GM10248 (cell line): ENCODE measurements around the gene UVRAG.
"Not testable (repeated sequence)": the region's sequence is repeated elsewhere in the genome, so short reads cannot be mapped to it uniquely, and the experiment has no call there.

ENCODE experiments used
- CTCF ChIA-PET: fragments of 300-600 bp; sonication (Branson Sonifier 250); formaldehyde crosslinking; extraction: SDS; loops from one replicate; lab custom pipeline; 2021; ENCODE audit warnings: antibody characterized with exemption; lab: Yijun Ruan, JAX
- POLR2A ChIA-PET: fragments of 350-650 bp; sonication (Branson Sonifier 250); formaldehyde crosslinking; extraction: SDS; loops from one replicate; lab custom pipeline; 2020; ENCODE audit warnings: antibody characterized with exemption; lab: Yijun Ruan, JAX
- DNase-seq: peaks from one replicate; pipeline ENCODE4 v3.0.0; 2012; ENCODE audit errors: extremely low spot score
- TF ChIP-seq, protein P1 (sequence below): IDR thresholded peaks from 2 replicates; pipeline ENCODE4 v1.5.1; 2012; ENCODE audit warnings: mild to moderate bottlenecking, low read depth; ENCODE audit errors: extremely low read depth, missing control alignments, control extremely low read depth

UVRAG gene

DNA sequence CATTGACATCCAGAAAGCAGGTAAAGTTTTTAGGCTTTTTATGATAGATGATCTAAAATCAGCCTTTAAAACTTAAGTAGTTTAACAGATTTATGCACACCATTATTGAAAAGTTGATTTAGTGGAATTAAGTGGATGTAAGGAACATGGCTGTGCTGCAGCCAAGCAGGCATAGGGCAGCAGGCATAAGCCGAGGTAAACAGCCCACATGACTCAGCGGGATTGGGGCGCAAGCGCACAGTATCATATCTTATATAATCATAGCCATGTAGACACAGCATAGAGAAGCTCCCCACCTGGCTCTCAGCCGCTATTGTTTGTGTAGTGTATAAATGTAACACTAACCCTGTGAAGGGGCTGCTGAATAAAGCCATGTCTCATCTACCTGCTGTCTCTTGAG lies 233.8 kb downstream of the UVRAG start:
- TF ChIP-seq, protein P1, sequence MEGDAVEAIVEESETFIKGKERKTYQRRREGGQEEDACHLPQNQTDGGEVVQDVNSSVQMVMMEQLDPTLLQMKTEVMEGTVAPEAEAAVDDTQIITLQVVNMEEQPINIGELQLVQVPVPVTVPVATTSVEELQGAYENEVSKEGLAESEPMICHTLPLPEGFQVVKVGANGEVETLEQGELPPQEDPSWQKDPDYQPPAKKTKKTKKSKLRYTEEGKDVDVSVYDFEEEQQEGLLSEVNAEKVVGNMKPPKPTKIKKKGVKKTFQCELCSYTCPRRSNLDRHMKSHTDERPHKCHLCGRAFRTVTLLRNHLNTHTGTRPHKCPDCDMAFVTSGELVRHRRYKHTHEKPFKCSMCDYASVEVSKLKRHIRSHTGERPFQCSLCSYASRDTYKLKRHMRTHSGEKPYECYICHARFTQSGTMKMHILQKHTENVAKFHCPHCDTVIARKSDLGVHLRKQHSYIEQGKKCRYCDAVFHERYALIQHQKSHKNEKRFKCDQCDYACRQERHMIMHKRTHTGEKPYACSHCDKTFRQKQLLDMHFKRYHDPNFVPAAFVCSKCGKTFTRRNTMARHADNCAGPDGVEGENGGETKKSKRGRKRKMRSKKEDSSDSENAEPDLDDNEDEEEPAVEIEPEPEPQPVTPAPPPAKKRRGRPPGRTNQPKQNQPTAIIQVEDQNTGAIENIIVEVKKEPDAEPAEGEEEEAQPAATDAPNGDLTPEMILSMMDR: no peak
- no peak for DNase-seq
- ChIA-PET POLR2A (no interaction called here), CTCF (interaction anchor here (1.3 kb wide), 1 partner anchor 103 kb away, joined by 4 read pairs; no protein-coding TSS in a partner anchor)

DNA sequence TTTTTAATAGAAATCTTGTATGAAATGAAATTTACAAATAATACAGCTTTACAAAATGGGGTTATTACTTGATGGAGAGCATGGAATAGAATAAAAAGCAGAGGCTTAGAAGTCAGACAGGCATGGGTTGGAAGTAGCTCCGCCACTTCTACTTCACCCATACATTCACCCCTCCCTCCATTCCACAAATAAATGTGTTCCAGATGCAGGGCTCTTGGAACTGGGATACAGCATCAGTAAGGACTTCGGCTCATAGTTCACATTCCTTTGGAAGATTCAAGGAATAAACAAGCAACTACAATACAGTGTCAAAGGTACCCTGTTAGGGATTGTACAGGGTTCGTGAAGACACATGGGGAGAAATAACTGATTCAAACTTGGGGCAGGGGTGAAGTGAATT lies 234.5 kb downstream of the UVRAG start:
- TF ChIP-seq, protein P1: no peak
- ChIA-PET POLR2A (no interaction called here), CTCF (no interaction called here)
- no peak for DNase-seq

DNA sequence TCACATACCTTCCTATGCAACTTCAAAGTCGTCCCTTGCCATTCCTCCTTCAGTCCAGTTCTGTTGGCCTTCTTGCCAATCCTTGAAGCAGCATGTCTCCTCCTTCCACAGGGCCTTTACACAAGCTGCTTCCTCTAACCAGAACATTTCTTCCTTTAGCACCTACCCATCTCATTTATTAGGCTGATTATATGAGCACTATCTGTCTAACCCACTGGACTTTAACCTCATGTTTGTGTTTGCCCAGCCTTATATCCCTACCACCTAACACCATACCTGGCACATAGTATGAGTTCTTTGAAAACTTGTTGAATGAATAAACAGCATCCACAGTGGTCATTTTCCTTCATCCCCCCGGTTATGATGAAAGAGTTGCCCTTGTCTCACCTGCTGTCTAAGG lies 236.9 kb downstream of the UVRAG start:
- TF ChIP-seq, protein P1: no peak
- ChIA-PET CTCF (interaction anchor here (1.0 kb wide), 1 partner anchor 54 kb away, joined by 3 read pairs; no protein-coding TSS in a partner anchor), POLR2A (no interaction called here)
- no peak for DNase-seq

DNA sequence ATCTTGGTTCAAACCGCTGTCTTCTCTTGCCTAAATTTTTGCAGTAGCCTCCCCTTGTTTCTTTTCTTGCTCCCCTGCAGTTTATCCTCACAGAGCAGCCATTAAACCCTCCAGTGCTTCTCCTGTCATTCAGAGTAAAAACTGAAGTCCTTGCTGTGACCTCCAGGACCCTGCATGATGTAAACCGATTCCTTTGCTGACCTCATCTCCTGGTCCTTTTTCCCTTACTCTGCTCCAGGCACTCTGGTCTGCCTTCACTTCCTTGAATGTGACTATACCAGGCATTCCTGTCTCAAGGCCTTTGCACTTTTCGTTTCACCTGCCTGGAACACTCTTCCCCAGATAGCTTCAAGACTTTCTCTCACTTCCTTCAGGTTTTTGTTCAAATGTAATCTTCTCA lies 239.3 kb downstream of the UVRAG start:
- CTCF ChIA-PET: interaction anchor here (1.3 to 1.5 kb wide), 2 partner anchors 13 to 15 kb away, joined by 3 to 4 read pairs; no protein-coding TSS in a partner anchor
- TF ChIP-seq, protein P1: no peak
- POLR2A ChIA-PET: no interaction called here
- DNase-seq: no peak

DNA sequence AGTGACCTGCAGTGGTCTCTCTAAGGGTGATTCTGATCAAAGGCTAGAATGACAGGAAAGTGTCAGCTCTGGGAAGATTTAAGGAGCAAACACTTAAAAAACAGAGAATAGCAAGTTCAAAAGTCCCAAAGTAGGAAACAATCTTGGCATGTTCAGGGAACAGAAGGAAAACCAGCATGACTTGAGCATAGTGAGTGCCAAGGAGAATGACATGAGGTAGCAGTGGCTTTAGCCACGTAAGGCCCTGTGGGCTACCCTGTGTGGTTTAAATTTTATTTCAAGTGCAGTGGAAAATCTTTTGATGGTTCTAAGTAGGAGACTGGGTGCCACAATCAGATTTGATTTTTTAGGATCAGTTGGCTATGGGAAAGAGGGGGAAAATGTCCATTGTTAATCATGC lies 241.9 kb downstream of the UVRAG start:
- no peak for DNase-seq
- ChIA-PET CTCF (no interaction called here), POLR2A (no interaction called here)
- TF ChIP-seq, protein P1: no peak

DNA sequence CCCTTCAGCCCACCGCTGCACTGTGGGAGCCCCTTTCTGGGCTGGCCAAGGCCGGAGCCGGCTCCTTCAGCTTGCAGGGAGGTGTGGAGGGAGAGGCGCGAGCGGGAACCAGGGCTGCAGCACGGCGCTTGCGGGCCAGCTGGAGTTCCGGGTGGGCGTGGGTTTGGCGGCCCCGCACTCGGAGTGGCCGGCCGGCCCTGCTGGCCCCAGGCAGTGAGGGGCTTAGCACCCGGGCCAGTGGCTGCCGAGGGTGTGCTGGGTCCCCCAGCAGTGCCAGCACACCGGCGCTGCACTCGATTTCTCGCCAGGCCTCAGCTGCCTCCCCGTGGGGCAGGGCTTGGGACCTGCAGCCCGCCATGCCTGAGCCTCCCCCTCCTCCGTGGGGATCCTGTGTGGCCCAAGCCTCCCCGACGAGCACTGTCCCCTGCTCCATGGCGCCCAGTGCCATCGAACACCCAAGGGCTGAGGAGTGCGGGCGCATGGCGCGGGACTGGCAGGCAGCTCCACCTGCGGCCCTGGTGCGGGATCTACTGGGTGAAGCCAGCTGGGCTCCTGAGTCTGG lies 245.5 kb downstream of the UVRAG start:
- CTCF ChIA-PET: interaction anchor here (1.1 kb wide), 1 partner anchor 11 kb away, joined by 4 read pairs; no protein-coding TSS in a partner anchor
- POLR2A ChIA-PET, DNase-seq: not testable (repeated sequence)

DNA sequence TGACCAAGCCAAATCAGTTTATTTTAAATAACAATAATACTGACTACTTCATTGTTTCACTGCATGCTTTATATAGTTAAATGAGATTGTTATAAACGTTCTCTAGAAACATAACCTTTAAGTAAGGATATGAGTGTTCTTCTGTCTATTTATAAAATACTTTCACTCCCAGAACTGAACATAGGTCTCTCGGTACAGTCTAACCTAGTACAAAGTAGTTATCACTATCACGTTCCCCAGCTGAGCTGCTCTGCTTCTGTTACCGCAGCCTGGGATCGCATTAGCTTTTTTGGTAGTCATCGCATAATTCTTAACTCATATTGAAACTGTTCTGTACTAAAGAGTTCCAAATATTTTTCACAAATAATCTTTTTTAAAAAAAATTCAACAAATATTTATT lies 247.7 kb downstream of the UVRAG start:
- TF ChIP-seq, protein P1: no peak
- POLR2A ChIA-PET: no interaction called here
- CTCF ChIA-PET: interaction anchor here (1.2 kb wide), 1 partner anchor 49 kb away, joined by 3 read pairs; no protein-coding TSS in a partner anchor
- peak; percentile 53 for DNase-seq
